Measurements from ENCODE around the gene TCTA. TPM values are rescaled to one million over a fixed set of nuclear protein-coding genes. Genes with fewer than 3 reads are reported as not detected.

Gene TCTA
- polyA plus RNA-seq, 1 donor (not counting 4 experiments of a cell fraction or from before 2014, with no cell fraction given), result 16.5 TPM

GRCh38 chr3:49406571-49407565 lies 5.4 kb upstream of the TCTA start:
- Histone ChIP-seq H3K4me2 (ENCODE audit: control insufficient read depth, extremely low read depth, insufficient read depth, low read depth, low read length) (peak overlapping the region; percentile 39), H3K27me3 (ENCODE audit: control insufficient read depth, extremely low read depth, insufficient read depth, low read length) (no peaks in the 10 kb centered on the region), H3K36me3 (ENCODE audit: control insufficient read depth in 2 of 2, extremely low read depth in 1 of 2, insufficient read depth in 2 of 2, low read length in 2 of 2) (peaks cover 3 to 4% of the 10 kb centered on the region in 2 experiments), H3K4me1 (ENCODE audit: control insufficient read depth, extremely low read depth, insufficient read depth, low read length) (peaks cover 21% of the 10 kb centered on the region), H3K9me1 (ENCODE audit: control insufficient read depth, extremely low read depth, insufficient read depth, low read length) (peaks cover 6% of the 10 kb centered on the region), H2AFZ (ENCODE audit: control insufficient read depth, low read length) (no peak overlapping the region), H3K9ac (ENCODE audit: control insufficient read depth, extremely low read depth, insufficient read depth, low read length) (no peak overlapping the region), H3K9me3 (ENCODE audit: control insufficient read depth, low read depth, low read length) (no peaks in the 10 kb centered on the region), H4K20me1 (ENCODE audit: control insufficient read depth, extremely low read depth, insufficient read depth, low read length) (peaks cover 34% of the 10 kb centered on the region), H3K27ac (ENCODE audit: control insufficient read depth, insufficient read depth, low read length) (no peak overlapping the region), H3K79me2 (ENCODE audit: control insufficient read depth, insufficient read depth, low read length) (peaks cover 99% of the 10 kb centered on the region), H3K4me3 (ENCODE audit: control insufficient read depth in 2 of 3, extremely low read depth in 1 of 3, insufficient read depth in 2 of 3, low read depth in 1 of 3, low read length in 3 of 3) (peak overlapping the region in 1 of 3 experiments; percentile 33)
- DNase-seq (ENCODE audit: low read depth, low spot score) (no peak), FAIRE-seq (no peak)
- TF ChIP-seq EZH2 (IDR thresholded peaks at IDR 0.05; ENCODE audit: low read length), result no peak
- TF ChIP-seq CTCF (optimal IDR thresholded peaks at IDR 0.05 in 1 of 3, IDR thresholded peaks at IDR 0.05 in 1 of 3, conservative IDR thresholded peaks at IDR 0.05 in 1 of 3; ENCODE audit: extremely low read depth in 1 of 3, insufficient read depth in 2 of 3, low read length in 3 of 3), result no peak
- dilution Hi-C loops (cut with MboI; ENCODE audit: extremely low pct_ligation_motif_present, low sequenced_read_pairs), result no loop called here

DNA sequence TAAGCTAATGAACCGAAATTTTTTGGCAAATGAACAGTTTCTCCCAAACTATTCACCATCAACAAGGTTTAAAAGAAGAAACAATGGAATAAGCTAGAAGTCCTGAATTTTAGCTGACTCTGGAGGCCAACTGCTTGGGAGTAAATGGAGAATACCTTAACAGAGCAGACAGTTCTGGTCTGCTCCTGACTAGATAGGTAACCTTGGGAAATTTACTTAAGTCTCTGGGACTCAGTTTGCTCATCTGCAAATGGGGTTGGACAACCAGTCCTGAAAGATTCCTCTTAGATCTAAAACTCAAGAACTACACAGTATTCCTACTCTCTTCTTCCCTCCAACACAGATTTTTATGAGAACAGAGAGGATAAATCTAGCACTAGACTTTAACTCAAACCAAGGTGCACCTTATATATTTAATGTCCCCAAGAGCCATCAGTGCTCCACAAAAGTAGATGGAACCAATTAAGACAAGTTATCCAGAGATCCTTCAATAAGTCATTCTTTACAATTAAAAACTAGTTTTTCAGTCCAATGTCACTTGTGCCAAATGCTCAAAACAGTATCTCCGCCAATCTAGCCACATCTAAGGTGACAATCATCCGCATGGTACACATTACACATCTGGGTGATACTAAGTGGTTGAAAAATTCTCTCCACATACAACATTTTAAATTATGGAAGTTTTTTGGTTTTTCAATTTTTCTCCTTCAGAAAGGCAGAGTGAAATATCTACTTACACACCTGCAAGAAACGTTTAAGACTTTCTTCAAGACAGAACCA lies 2.0 kb upstream of the TCTA start:
- H2AFZ ChIP-seq (ENCODE audit: control insufficient read depth, low read length), result no peak overlapping the region
- H3K4me2 ChIP-seq (ENCODE audit: control insufficient read depth, extremely low read depth, insufficient read depth, low read depth, low read length), result peak overlapping the region; percentile 85
- peaks cover 31% of the 10 kb centered on the region for H3K4me1 ChIP-seq (ENCODE audit: control insufficient read depth, extremely low read depth, insufficient read depth, low read length)
- H3K27ac ChIP-seq (ENCODE audit: control insufficient read depth, insufficient read depth, low read length), result peak overlapping the region; percentile 88
- no peaks in the 10 kb centered on the region for H3K9me3 ChIP-seq (ENCODE audit: control insufficient read depth, low read depth, low read length)
- dilution Hi-C loops (cut with MboI; ENCODE audit: extremely low pct_ligation_motif_present, low sequenced_read_pairs), result no loop called here
- peaks cover 9% of the 10 kb centered on the region for H3K9me1 ChIP-seq (ENCODE audit: control insufficient read depth, extremely low read depth, insufficient read depth, low read length)
- peaks cover 29% of the 10 kb centered on the region for H4K20me1 ChIP-seq (ENCODE audit: control insufficient read depth, extremely low read depth, insufficient read depth, low read length)
- no peak for FAIRE-seq
- H3K9ac ChIP-seq (ENCODE audit: control insufficient read depth, extremely low read depth, insufficient read depth, low read length), result peak overlapping the region; percentile 92
- H3K27me3 ChIP-seq (ENCODE audit: control insufficient read depth, extremely low read depth, insufficient read depth, low read length), result no peaks in the 10 kb centered on the region
- TF ChIP-seq CTCF (optimal IDR thresholded peaks at IDR 0.05 in 1 of 3, IDR thresholded peaks at IDR 0.05 in 1 of 3, conservative IDR thresholded peaks at IDR 0.05 in 1 of 3; ENCODE audit: extremely low read depth in 1 of 3, insufficient read depth in 2 of 3, low read length in 3 of 3) (no peak), EZH2 (IDR thresholded peaks at IDR 0.05; ENCODE audit: low read length) (no peak)
- peaks cover 79% of the 10 kb centered on the region for H3K79me2 ChIP-seq (ENCODE audit: control insufficient read depth, insufficient read depth, low read length)
- peak overlapping the region; percentile 70 to 94 (median 93) for H3K4me3 ChIP-seq (ENCODE audit: control insufficient read depth in 2 of 3, extremely low read depth in 1 of 3, insufficient read depth in 2 of 3, low read depth in 1 of 3, low read length in 3 of 3)
- DNase-seq (ENCODE audit: low read depth, low spot score), result no peak
- H3K36me3 ChIP-seq (ENCODE audit: control insufficient read depth in 2 of 2, extremely low read depth in 1 of 2, insufficient read depth in 2 of 2, low read length in 2 of 2), result peaks cover 6 to 9% of the 10 kb centered on the region in 2 experiments

Data from keratinocyte (primary cell).